Neutrophil (primary cell): ENCODE results near the gene ZNF770.

Source experiments
- H3K27ac ChIP-seq: fragments of 200-600 bp; sonication (generic); 2 replicates; pipeline ENCODE4 v1.5.1; 2016; ENCODE audit warnings: mild to moderate bottlenecking, moderate library complexity
- H3K27me3 ChIP-seq: fragments of 200-600 bp; sonication (generic); 2 replicates; pipeline ENCODE4 v1.6.0; 2016; ENCODE audit warnings: mild to moderate bottlenecking
- H3K36me3 ChIP-seq: fragments of 200-600 bp; sonication (generic); 2 replicates; pipeline ENCODE4 v1.5.1; 2017
- H3K4me1 ChIP-seq, 2 experiments: fragments of 200-600 bp in 1 of 2; sonication (generic) in 1 of 2; 1 replicate in 1 of 2; 2 replicates in 1 of 2; pipeline versions ENCODE4 v1.5.1 to v1.6.1; 2013 to 2016; ENCODE audit warnings: low read depth in 1 of 2, low read length in 1 of 2, mild to moderate bottlenecking in 1 of 2, moderate library complexity in 1 of 2; ENCODE audit not compliant: control insufficient read depth in 1 of 2, insufficient read depth in 1 of 2
- H3K4me3 ChIP-seq, 2 experiments: fragments of 200-600 bp in 1 of 2; sonication (generic) in 1 of 2; 1 replicate in 1 of 2; 2 replicates in 1 of 2; pipeline ENCODE4 v1.5.1; 2013 to 2016; ENCODE audit warnings: low read depth in 1 of 2, low read length in 1 of 2, mild to moderate bottlenecking in 1 of 2, moderate library complexity in 1 of 2
- H3K9me3 ChIP-seq: fragments of 200-600 bp; sonication (generic); 2 replicates; pipeline ENCODE4 v1.5.1; 2016
- CTCF ChIP-seq: fragments of 200-600 bp; sonication (generic); IDR thresholded peaks from 2 replicates; pipeline ENCODE4 v1.5.1; 2016; ENCODE audit warnings: antibody characterized with exemption

Gene ZNF770

DNA sequence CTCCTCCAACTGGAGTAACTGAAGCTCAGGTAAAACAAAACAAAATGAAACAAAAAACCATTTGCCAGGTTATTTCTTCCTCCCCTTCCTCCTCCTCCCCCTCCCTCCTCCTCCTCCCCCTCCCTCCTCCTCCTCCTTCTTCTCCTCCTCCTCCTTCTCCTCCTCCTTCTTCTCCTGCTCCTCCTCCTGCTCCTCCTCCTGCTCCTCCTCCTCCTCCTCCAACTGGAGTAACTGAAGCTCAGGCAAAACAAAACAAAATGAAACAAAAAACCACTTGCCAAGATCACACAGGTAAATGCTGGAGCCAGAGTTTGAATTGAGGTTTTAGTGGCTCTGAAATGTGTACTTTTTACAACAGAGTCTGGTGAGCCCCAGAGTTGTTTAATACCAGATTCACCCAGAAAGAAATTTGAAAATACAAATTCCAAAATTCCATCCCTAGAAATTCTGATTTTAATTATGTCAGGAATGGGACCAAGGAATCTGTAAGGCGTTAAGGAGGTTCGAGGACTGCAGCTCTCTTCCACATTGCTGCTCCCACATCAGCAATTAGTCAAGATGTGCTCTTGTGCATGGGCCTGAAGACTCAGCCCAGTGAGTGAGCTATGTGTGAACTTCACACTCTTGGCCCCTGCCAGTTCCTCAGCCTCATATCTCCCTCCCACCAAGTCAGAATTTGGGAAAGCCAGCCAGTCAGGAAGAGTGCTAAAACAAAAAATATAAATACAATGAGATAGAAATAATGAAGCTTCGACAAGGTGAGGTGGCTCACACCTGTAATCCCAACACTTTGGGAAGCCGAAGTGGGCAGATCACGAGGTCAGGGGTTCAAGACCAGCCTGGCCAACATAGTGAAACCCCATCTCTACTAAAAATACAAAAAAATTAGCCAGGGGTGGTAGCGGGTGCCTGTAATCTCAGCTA lies 31.6 kb upstream of the ZNF770 start:
- Histone ChIP-seq H3K9me3 (no peaks in the 10 kb centered on the region), H3K27me3 (no peaks in the 10 kb centered on the region), H3K27ac (peak overlapping the region; percentile 90), H3K4me3 (peak overlapping the region; percentile 21 to 37), H3K4me1 (peaks cover 56 to 59% of the 10 kb centered on the region in 2 experiments), H3K36me3 (no peaks in the 10 kb centered on the region)
- TF ChIP-seq CTCF: no peak

DNA sequence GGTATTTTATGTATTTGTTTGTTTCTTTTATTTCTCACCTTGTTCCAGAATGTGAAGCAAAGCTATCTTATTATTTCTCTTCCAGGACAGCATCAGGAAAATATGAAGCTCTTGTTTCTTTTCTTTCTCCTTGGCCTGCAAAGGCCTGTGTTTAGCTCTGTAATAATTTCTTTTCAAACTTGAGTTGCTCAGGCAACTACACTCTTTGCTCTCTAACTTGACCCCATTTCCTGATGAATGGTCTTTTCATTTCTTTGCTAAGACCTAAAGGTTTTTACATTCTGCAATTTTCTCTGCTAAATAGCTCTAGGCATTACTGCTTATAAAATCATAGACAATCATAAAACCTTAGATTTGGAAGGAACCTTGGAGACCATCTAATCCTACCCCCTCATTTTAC lies 26.2 kb upstream of the ZNF770 start:
- H3K36me3 ChIP-seq: no peaks in the 10 kb centered on the region
- H3K4me1 ChIP-seq: peaks cover 3 to 5% of the 10 kb centered on the region in 2 experiments
- H3K27ac ChIP-seq: no peak overlapping the region
- H3K27me3 ChIP-seq: no peaks in the 10 kb centered on the region
- no peak overlapping the region for H3K4me3 ChIP-seq
- no peak for TF ChIP-seq CTCF
- no peaks in the 10 kb centered on the region for H3K9me3 ChIP-seq

DNA sequence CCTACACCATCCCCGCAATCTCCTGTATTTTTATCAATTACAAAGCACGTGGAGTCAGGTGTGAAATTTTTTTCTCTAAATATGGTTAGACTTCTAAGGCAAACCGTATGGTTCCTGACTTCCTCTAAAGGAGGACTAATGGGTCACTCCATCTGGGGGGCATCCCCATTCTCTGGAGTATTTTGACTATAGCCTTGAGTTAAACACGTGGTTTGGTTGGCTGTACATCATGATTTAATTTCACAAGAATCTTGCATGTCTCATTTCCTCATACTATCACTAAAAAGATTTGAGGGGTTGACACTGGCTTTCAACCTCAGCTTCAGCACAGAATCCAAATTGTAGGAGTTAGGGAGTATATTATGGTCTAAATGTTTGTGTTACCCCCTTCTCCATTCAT lies 25.3 kb upstream of the ZNF770 start:
- Histone ChIP-seq H3K27ac (no peak overlapping the region), H3K27me3 (no peaks in the 10 kb centered on the region), H3K4me1 (no peaks in the 10 kb centered on the region), H3K36me3 (no peaks in the 10 kb centered on the region), H3K4me3 (no peak overlapping the region), H3K9me3 (no peaks in the 10 kb centered on the region)
- TF ChIP-seq CTCF: no peak

GRCh38 chr15:35007397-35007796 lies 19.3 kb upstream of the ZNF770 start:
- Histone ChIP-seq H3K36me3 (no peaks in the 10 kb centered on the region), H3K4me1 (no peaks in the 10 kb centered on the region), H3K27me3 (no peaks in the 10 kb centered on the region), H3K27ac (no peak overlapping the region), H3K9me3 (no peaks in the 10 kb centered on the region), H3K4me3 (no peak overlapping the region)
- no peak for TF ChIP-seq CTCF

DNA sequence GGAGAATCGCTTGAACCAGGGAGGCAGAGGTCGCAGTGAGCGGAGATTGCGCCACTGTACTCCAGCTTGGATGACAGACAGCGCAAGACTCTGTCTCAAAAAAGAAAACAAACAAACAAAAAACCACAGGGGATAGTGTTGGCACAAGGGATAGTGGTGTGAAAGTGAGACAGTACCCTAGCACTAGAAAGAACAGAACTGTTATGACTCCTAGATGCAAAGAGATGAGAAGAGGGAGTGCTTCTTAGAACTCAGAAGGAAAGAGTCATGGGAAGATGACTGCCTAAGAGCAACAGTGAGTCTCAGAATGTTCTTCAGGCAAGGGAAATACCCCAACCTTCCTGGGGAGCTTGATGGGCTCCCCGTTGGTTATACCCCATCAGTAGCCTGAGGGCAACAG lies 17.8 kb upstream of the ZNF770 start:
- no peak overlapping the region for H3K4me3 ChIP-seq
- no peak overlapping the region for H3K27ac ChIP-seq
- no peak for TF ChIP-seq CTCF
- H3K36me3 ChIP-seq: no peaks in the 10 kb centered on the region
- no peaks in the 10 kb centered on the region for H3K27me3 ChIP-seq
- no peaks in the 10 kb centered on the region for H3K9me3 ChIP-seq
- H3K4me1 ChIP-seq: peaks cover 12 to 14% of the 10 kb centered on the region in 2 experiments
